WERI-Rb-1 (cell line): ENCODE results near the gene BCL2L2.

ENCODE experiments used
- DNase-seq: peaks from one replicate; pipeline ENCODE4 v3.0.0-alpha.2; 2020
- H3K27ac ChIP-seq: fragments of 250-450 bp; sonication (Bioruptor Pico); 2 replicates; pipeline ENCODE4 v1.5.1; 2020; ENCODE audit warnings: mild to moderate bottlenecking, moderate library complexity
- H3K27me3 ChIP-seq: fragments of 250-450 bp; sonication (Bioruptor Pico); 2 replicates; pipeline ENCODE4 v1.5.1; 2021; ENCODE audit warnings: mild to moderate bottlenecking, low read depth, moderate library complexity; ENCODE audit not compliant: insufficient read depth, severe bottlenecking
- H3K36me3 ChIP-seq: fragments of 250-450 bp; sonication (Bioruptor Pico); 2 replicates; pipeline ENCODE4 v1.5.1; 2020; ENCODE audit warnings: mild to moderate bottlenecking, moderate library complexity
- H3K4me3 ChIP-seq: 2 replicates; pipeline ENCODE4 v1.5.1; 2011; ENCODE audit warnings: low read depth, mild to moderate bottlenecking, control low read depth, low read length
- H3K9me3 ChIP-seq: fragments of 250-450 bp; sonication (Bioruptor Pico); 2 replicates; pipeline ENCODE4 v1.5.1; 2021; ENCODE audit warnings: mild to moderate bottlenecking, moderate library complexity; ENCODE audit not compliant: severe bottlenecking
- TF ChIP-seq, protein P1 (sequence below): IDR thresholded peaks from 2 replicates; pipeline ENCODE4 v1.5.1; 2011; ENCODE audit warnings: low read depth, mild to moderate bottlenecking, control low read depth, inconsistent platforms, low read length

BCL2L2 gene

DNA sequence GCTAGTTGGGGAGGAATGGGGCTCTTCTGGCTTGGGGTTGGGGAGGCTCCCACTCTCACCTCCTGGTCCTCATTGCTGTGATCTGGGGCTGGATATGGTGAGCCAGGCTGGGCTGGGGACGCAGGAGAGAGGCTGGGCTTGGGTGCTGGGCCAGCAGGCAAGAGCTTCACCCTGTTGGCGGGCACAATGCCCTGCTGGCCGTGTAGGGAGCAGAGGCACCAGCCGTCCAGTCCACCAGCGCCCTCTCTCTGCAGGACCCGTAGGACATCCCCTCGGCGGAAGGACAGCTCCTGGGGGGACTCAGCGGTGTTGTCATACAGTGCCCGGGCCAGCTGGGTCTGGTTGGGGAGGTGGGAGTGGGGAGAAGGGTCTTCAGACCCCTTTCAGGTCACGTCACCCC lies 53.9 kb downstream of the BCL2L2 start:
- Histone ChIP-seq H3K9me3 (no peaks in the 10 kb centered on the region), H3K36me3 (peaks cover 66% of the 10 kb centered on the region), H3K27me3 (no peaks in the 10 kb centered on the region), H3K4me3 (no peak overlapping the region), H3K27ac (0 out of 2 replicates have a peak overlapping the region, but pooled peaks have one; percentile 10)
- peak; percentile 35 for DNase-seq
- TF ChIP-seq, protein P1, sequence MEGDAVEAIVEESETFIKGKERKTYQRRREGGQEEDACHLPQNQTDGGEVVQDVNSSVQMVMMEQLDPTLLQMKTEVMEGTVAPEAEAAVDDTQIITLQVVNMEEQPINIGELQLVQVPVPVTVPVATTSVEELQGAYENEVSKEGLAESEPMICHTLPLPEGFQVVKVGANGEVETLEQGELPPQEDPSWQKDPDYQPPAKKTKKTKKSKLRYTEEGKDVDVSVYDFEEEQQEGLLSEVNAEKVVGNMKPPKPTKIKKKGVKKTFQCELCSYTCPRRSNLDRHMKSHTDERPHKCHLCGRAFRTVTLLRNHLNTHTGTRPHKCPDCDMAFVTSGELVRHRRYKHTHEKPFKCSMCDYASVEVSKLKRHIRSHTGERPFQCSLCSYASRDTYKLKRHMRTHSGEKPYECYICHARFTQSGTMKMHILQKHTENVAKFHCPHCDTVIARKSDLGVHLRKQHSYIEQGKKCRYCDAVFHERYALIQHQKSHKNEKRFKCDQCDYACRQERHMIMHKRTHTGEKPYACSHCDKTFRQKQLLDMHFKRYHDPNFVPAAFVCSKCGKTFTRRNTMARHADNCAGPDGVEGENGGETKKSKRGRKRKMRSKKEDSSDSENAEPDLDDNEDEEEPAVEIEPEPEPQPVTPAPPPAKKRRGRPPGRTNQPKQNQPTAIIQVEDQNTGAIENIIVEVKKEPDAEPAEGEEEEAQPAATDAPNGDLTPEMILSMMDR = peak; percentile 49

DNA sequence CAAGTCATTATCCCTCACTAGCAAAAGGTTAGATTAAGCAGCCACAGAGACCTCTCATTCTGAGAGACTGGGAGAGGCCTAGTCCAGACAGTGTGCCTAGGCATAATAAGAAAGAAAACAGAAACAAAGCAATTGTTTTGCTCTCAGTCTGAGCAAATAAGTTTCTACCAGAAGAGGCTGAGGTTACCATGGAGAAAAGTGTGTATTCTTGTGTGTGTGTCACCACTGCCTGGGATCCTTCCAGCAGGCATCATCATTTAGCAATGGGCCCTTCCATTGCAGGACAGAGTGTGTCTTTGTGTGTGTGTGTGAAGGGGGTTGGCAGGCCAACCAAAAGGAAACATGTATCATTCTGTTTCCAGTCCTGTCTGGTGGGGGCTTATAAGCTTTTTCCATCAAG lies 54.7 kb downstream of the BCL2L2 start:
- DNase-seq = no peak
- Histone ChIP-seq H3K9me3 (no peaks in the 10 kb centered on the region), H3K4me3 (no peak overlapping the region), H3K36me3 (peaks cover 63% of the 10 kb centered on the region), H3K27me3 (no peaks in the 10 kb centered on the region), H3K27ac (peak overlapping the region; percentile 7)
- TF ChIP-seq, protein P1 = no peak
